Muscle of leg (tissue), 11 donors: ENCODE results near the gene ETS1. TPM values are rescaled to one million over a fixed set of nuclear protein-coding genes. Genes with fewer than 3 reads are reported as not detected.

ENCODE experiments used
- DNase-seq: peaks from one replicate; pipeline ENCODE4 v3.0.0; 2013
- H3K27ac ChIP-seq: one replicate; pipeline ENCODE4 v1.5.1; 2013; ENCODE audit warnings: mild to moderate bottlenecking, low read length, control low read depth
- H3K27me3 ChIP-seq: one replicate; pipeline ENCODE4 v1.6.1; 2013; ENCODE audit warnings: low read length; ENCODE audit not compliant: control insufficient read depth, insufficient read depth
- H3K36me3 ChIP-seq: one replicate; pipeline ENCODE4 v1.6.1; 2013; ENCODE audit warnings: low read length; ENCODE audit not compliant: control insufficient read depth, insufficient read depth
- H3K4me1 ChIP-seq: one replicate; pipeline ENCODE4 v1.6.1; 2013; ENCODE audit warnings: low read length; ENCODE audit not compliant: control insufficient read depth, insufficient read depth
- H3K4me3 ChIP-seq: one replicate; pipeline ENCODE4 v1.5.1; 2013; ENCODE audit warnings: low read length, control low read depth
- H3K9me3 ChIP-seq: replicated peaks from 2 replicates; pipeline ENCODE4 v1.6.1; 2013; ENCODE audit warnings: low read depth, low read length; ENCODE audit not compliant: control insufficient read depth
- whole genome bisulfite sequencing: methylation state at CpG from one replicate; pipeline ENCODE4 v1.1.5; 2013; ENCODE audit warnings: missing lambda C conversion rate; ENCODE audit not compliant: insufficient coverage; 5-methylcytosine and 5-hydroxymethylcytosine counted together
- polyA plus RNA-seq, 8 donors: library from polyadenylated mRNA; unstranded; fragments of 120-200 nt; gene quantifications; one replicate each; pipeline versions ENCODE4 v1.2.1 to v1.2.3, GENCODE V29; 2013; ENCODE audit warnings: inconsistent platforms in 1 of 8, low replicate concordance in 1 of 8; ENCODE audit not compliant: insufficient read length in 8 of 8, insufficient read depth in 1 of 8
- total RNA-seq: library from RNA; stranded (reverse); fragments of 120-200 nt; gene quantifications from one replicate; pipeline ENCODE4 v1.2.4, GENCODE V29; 2013

The ETS1 gene
- total and polyA plus RNA-seq, 9 donors, result 35.3 to 79.1 (median 59.4) TPM

GRCh38 chr11:128547946-128548648 is 39.3 kb downstream of the ETS1 start:
- Histone ChIP-seq H3K27me3 (peaks cover 19% of the 10 kb centered on the region), H3K4me1 (peaks cover 33% of the 10 kb centered on the region), H3K9me3 (no peaks in the 10 kb centered on the region), H3K4me3 (peak overlapping the region; percentile 37), H3K27ac (peak overlapping the region; percentile 77), H3K36me3 (no peaks in the 10 kb centered on the region)
- DNase-seq, result no peak
- 32% methylated on average over 6 of the region's 11 CpGs for WGBS

DNA sequence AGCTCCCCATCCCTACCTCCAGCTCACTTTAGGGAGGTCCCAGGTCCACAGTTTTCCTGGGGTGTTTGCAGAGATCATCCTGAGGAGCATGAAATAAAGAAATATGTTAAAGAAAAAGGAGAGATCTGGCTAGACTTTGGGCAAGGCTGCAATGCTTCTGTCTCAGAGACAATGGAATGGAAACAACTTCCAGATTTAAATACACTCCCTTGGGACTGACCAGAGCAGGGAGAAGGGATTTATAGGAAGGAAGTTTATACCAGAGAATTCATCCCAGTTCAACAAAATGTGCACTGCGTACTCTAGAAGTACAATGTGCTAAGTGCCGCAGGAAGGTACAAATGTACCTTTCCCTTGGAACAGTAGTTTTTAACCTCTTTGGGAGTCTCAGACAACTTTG is 40.4 kb downstream of the ETS1 start:
- Histone ChIP-seq H3K9me3 (no peaks in the 10 kb centered on the region), H3K4me1 (peaks cover 30% of the 10 kb centered on the region), H3K27me3 (peaks cover 16% of the 10 kb centered on the region), H3K36me3 (no peaks in the 10 kb centered on the region), H3K27ac (peak overlapping the region; percentile 45), H3K4me3 (no peak overlapping the region)
- WGBS, result 100% methylated on average over 1 of the region's 2 CpGs
- DNase-seq, result peak; percentile 43

- Histone ChIP-seq H3K4me3 (no peak overlapping the region), H3K4me1 (peaks cover 22% of the 10 kb centered on the region), H3K36me3 (no peaks in the 10 kb centered on the region), H3K27me3 (peaks cover 18% of the 10 kb centered on the region), H3K9me3 (no peaks in the 10 kb centered on the region), H3K27ac (peak overlapping the region; percentile 80)
- peak; percentile 91 for DNase-seq
- no CpG with 5 or more reads among the region's 7 CpGs for WGBS
These were observed 42.8 kb downstream of the ETS1 start for GRCh38 chr11:128544471-128545051.

- H3K9me3 ChIP-seq, result no peaks in the 10 kb centered on the region
- H3K27ac ChIP-seq, result no peak overlapping the region
- no peak overlapping the region for H3K4me3 ChIP-seq
- H3K27me3 ChIP-seq, result peaks cover 4% of the 10 kb centered on the region
- peaks cover 8% of the 10 kb centered on the region for H3K4me1 ChIP-seq
- 77% methylated on average over 4 of the region's 6 CpGs for WGBS
- peak; percentile 52 for DNase-seq
- H3K36me3 ChIP-seq, result no peaks in the 10 kb centered on the region
These were observed 46.9 kb downstream of the ETS1 start for GRCh38 chr11:128540469-128540868.

DNA sequence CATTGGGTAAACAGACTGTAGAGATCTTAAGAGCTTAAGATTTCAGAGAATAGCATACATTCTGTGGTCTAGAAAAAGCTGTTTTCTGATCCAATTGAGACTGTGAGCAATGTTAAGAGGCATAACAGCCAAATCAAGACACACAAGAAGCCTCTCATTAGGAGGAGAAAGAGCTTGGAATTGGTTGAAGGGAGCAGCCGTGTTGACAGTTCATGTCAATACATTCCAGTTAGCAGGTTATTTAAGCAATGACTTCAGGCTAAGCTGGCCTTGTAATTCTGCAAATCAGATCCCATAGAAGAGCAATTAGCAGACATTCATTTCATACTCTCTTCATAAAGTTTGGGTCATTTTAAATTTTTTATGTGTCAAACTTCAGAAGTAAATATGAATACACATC is 50.9 kb downstream of the ETS1 start:
- no peaks in the 10 kb centered on the region for H3K9me3 ChIP-seq
- H3K27me3 ChIP-seq, result peaks cover 4% of the 10 kb centered on the region
- H3K4me3 ChIP-seq, result no peak overlapping the region
- H3K36me3 ChIP-seq, result no peaks in the 10 kb centered on the region
- no peak for DNase-seq
- H3K4me1 ChIP-seq, result peaks cover 2% of the 10 kb centered on the region
- no peak overlapping the region for H3K27ac ChIP-seq
- WGBS, result no CpG with 5 or more reads among the region's 1 CpG

- H3K36me3 ChIP-seq, result no peaks in the 10 kb centered on the region
- no peak for DNase-seq
- H3K9me3 ChIP-seq, result no peaks in the 10 kb centered on the region
- H3K27me3 ChIP-seq, result peaks cover 2% of the 10 kb centered on the region
- H3K4me1 ChIP-seq, result peaks cover 2% of the 10 kb centered on the region
- H3K27ac ChIP-seq, result no peak overlapping the region
- WGBS, result no CpG with 5 or more reads among the region's 1 CpG
- H3K4me3 ChIP-seq, result no peak overlapping the region
These were observed 51.6 kb downstream of the ETS1 start for GRCh38 chr11:128535468-128536457.

DNA sequence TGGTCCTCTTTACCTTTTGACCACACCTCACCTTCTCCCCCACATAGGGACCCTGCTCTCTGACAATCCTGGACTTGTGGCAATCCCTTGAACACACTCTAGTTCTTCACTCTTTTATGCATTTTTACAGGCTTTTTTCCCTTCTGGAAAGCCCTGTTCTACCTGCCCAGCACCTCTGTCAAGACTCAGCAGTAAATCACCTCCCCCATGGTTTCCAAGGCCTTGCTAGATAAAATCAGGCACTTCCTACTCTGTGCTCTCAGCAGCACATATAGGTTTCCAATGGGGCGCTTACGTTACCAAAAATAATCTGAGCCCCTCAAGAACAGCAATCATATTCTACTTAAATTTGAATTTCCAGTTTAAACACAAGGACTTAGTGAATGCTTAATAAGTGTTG is 53.9 kb downstream of the ETS1 start:
- H3K27me3 ChIP-seq, result no peaks in the 10 kb centered on the region
- H3K27ac ChIP-seq, result no peak overlapping the region
- no peaks in the 10 kb centered on the region for H3K36me3 ChIP-seq
- WGBS, result no CpG with 5 or more reads among the region's 2 CpGs
- no peaks in the 10 kb centered on the region for H3K9me3 ChIP-seq
- DNase-seq, result no peak
- H3K4me3 ChIP-seq, result no peak overlapping the region
- peaks cover 7% of the 10 kb centered on the region for H3K4me1 ChIP-seq

GRCh38 chr11:128532572-128533091 is 54.7 kb downstream of the ETS1 start:
- DNase-seq, result no peak
- WGBS, result 63% methylated on average over 2 of the region's 6 CpGs

GRCh38 chr11:128532016-128532571 is 55.3 kb downstream of the ETS1 start:
- Histone ChIP-seq H3K4me3 (no peak overlapping the region), H3K27me3 (peaks cover 3% of the 10 kb centered on the region), H3K4me1 (peaks cover 7% of the 10 kb centered on the region), H3K36me3 (no peaks in the 10 kb centered on the region), H3K27ac (no peak overlapping the region), H3K9me3 (no peaks in the 10 kb centered on the region)
- 88% methylated on average over 3 of the region's 5 CpGs for WGBS
- peak; percentile 54 for DNase-seq

More at GRCh38 chr11:128532572-128533091, 54.7 kb downstream of the ETS1 start:
- Histone ChIP-seq H3K4me1 (peaks cover 7% of the 10 kb centered on the region), H3K36me3 (no peaks in the 10 kb centered on the region), H3K27me3 (no peaks in the 10 kb centered on the region), H3K27ac (no peak overlapping the region), H3K4me3 (no peak overlapping the region), H3K9me3 (no peaks in the 10 kb centered on the region)
